Keratinocyte (primary cell): Measurements from ENCODE around the gene RAX2. TPM values are rescaled to one million over a fixed set of nuclear protein-coding genes. Genes with fewer than 3 reads are reported as not detected.
A peak's percentile ranks its signal among the peaks of the same experiment; 100 is the strongest.

Experiments used
- DNase-seq: peaks from one replicate; pipeline ENCODE4 v3.0.0-alpha.2; 2011; ENCODE audit warnings: low read depth, missing footprints, low spot score
- FAIRE-seq: peaks from 2 replicates; lab custom pipeline; 2011; peaks lifted over from hg19 to GRCh38; lab: Jason Lieb, UNC
- H2AFZ ChIP-seq: 2 replicates; pipeline ENCODE4 v1.6.0; 2012; ENCODE audit warnings: low read length, control low read depth, inconsistent platforms; ENCODE audit not compliant: control insufficient read depth
- H3K27ac ChIP-seq: 2 replicates; pipeline ENCODE4 v1.5.1; 2011; ENCODE audit warnings: low read length; ENCODE audit not compliant: control insufficient read depth, insufficient read depth
- H3K27me3 ChIP-seq: 3 replicates; pipeline ENCODE4 v1.6.0; 2011; ENCODE audit warnings: low read length; ENCODE audit not compliant: control insufficient read depth, insufficient read depth; ENCODE audit errors: extremely low read depth
- H3K36me3 ChIP-seq, 2 experiments: 2 replicates in 1 of 2; 3 replicates in 1 of 2; pipeline ENCODE4 v1.5.1; 2011; ENCODE audit warnings: low read length in 2 of 2, mild to moderate bottlenecking in 1 of 2; ENCODE audit not compliant: control insufficient read depth in 2 of 2, insufficient read depth in 2 of 2; ENCODE audit errors: extremely low read depth in 1 of 2
- H3K4me1 ChIP-seq: 3 replicates; pipeline ENCODE4 v1.5.1; 2011; ENCODE audit warnings: low read length; ENCODE audit not compliant: control insufficient read depth, insufficient read depth; ENCODE audit errors: extremely low read depth
- H3K4me2 ChIP-seq: 3 replicates; pipeline ENCODE4 v1.6.0; 2011; ENCODE audit warnings: low read depth, low read length; ENCODE audit not compliant: control insufficient read depth, insufficient read depth; ENCODE audit errors: extremely low read depth
- H3K4me3 ChIP-seq, 3 experiments: fragments of 200-600 bp in 1 of 3; sonication (generic) in 1 of 3; 2 replicates in 2 of 3; 3 replicates in 1 of 3; pipeline ENCODE4 v1.5.1; 2011 to 2016; ENCODE audit warnings: low read length in 3 of 3, mild to moderate bottlenecking in 3 of 3, control low read depth in 2 of 3, inconsistent platforms in 1 of 3, low read depth in 1 of 3, mixed read lengths in 1 of 3, mixed run types in 1 of 3, moderate library complexity in 1 of 3; ENCODE audit not compliant: control insufficient read depth in 2 of 3, insufficient read depth in 2 of 3; ENCODE audit errors: extremely low read depth in 1 of 3
- H3K79me2 ChIP-seq: 2 replicates; pipeline ENCODE4 v1.6.0; 2012; ENCODE audit warnings: low read length; ENCODE audit not compliant: control insufficient read depth, insufficient read depth
- H3K9ac ChIP-seq: 3 replicates; pipeline ENCODE4 v1.6.0; 2011; ENCODE audit warnings: low read length; ENCODE audit not compliant: control insufficient read depth, insufficient read depth; ENCODE audit errors: extremely low read depth
- H3K9me1 ChIP-seq: 3 replicates; pipeline ENCODE4 v1.6.0; 2011; ENCODE audit warnings: low read length; ENCODE audit not compliant: control insufficient read depth, insufficient read depth; ENCODE audit errors: extremely low read depth
- H3K9me3 ChIP-seq: 2 replicates; pipeline ENCODE4 v1.5.1; 2012; ENCODE audit warnings: low read depth, low read length; ENCODE audit not compliant: control insufficient read depth
- H4K20me1 ChIP-seq: 3 replicates; pipeline ENCODE4 v1.6.0; 2011; ENCODE audit warnings: low read length; ENCODE audit not compliant: control insufficient read depth, insufficient read depth; ENCODE audit errors: extremely low read depth
- CTCF ChIP-seq, 3 experiments: IDR thresholded peaks in 1 of 3; conservative IDR thresholded peaks in 1 of 3; optimal IDR thresholded peaks in 1 of 3; 2 replicates in 2 of 3; 3 replicates in 1 of 3; pipeline versions ENCODE3 to v1.5.1; 2011; ENCODE audit warnings: low read length in 3 of 3, mild to moderate bottlenecking in 3 of 3, moderate library complexity in 2 of 3, control low read depth in 1 of 3, inconsistent platforms in 1 of 3; ENCODE audit not compliant: insufficient read depth in 2 of 3; ENCODE audit errors: extremely low read depth in 1 of 3
- EZH2 ChIP-seq: IDR thresholded peaks from one replicate; pipeline ENCODE4 v1.6.1; 2012; ENCODE audit warnings: inconsistent platforms, mild to moderate bottlenecking, low read length, moderate library complexity
- dilution Hi-C: fragments of 300-500 bp; cut with MboI; formaldehyde crosslinking; loops from one replicate; pipeline ENCODE4 v1.7.0; 2020; ENCODE audit warnings: low sequenced_read_pairs; ENCODE audit not compliant: extremely low pct_ligation_motif_present
- polyA minus RNA-seq, 3 experiments: library from RNA; depleted of rRNA, polyadenylated mRNA; stranded (reverse); fragments of >200 nt; gene quantifications; 1 replicate in 1 of 3; 2 replicates in 1 of 3; 3 replicates in 1 of 3; pipeline ENCODE4 v1.2.3, GENCODE V29; 2011
- polyA plus RNA-seq, 5 experiments: library from polyadenylated mRNA; depleted of rRNA in 3 of 5; stranded (reverse) in 3 of 5; stranded (forward) in 1 of 5; unstranded in 1 of 5; fragments of >200 nt; gene quantifications; 1 replicate in 1 of 5; 2 replicates in 3 of 5; 3 replicates in 1 of 5; pipeline versions ENCODE4 v1.2.1 to v1.2.3, GENCODE V29; 2011 to 2012; ENCODE audit warnings: missing spikeins in 2 of 5, low read depth in 1 of 5, low replicate concordance in 1 of 5

The RAX2 gene
- polyA plus RNA-seq (not detected in 3 replicates), polyA minus RNA-seq (not detected in 3 replicates)
- not detected for polyA plus RNA-seq (2011; ENCODE audit: low read depth)
- not detected in 2 replicates for polyA plus RNA-seq (2011; cell fraction: cytosol; rRNA removed)
- polyA plus RNA-seq (2011; cell fraction: nucleus; rRNA removed): not detected in 2 replicates
- not detected in 2 replicates for polyA plus RNA-seq (2012; ENCODE audit: low replicate concordance)
- not detected for polyA minus RNA-seq (2011; cell fraction: cytosol; rRNA and poly(A)+ RNA removed)
- polyA minus RNA-seq (2011; cell fraction: nucleus; rRNA and poly(A)+ RNA removed): not detected in 2 replicates

- no peaks in the 10 kb centered on the region for H3K9me3 ChIP-seq
- no peaks in the 10 kb centered on the region for H3K9me1 ChIP-seq
- no peak for DNase-seq
- H3K4me1 ChIP-seq: no peaks in the 10 kb centered on the region
- H4K20me1 ChIP-seq: no peaks in the 10 kb centered on the region
- no peak within 1 kb of the TSS for H2AFZ ChIP-seq
- dilution Hi-C loops: no loop called here
- H3K9ac ChIP-seq: no peak within 1 kb of the TSS
- H3K4me3 ChIP-seq: no peak within 1 kb of the TSS
- no peak within 1 kb of the TSS for H3K4me2 ChIP-seq
- H3K27ac ChIP-seq: no peak within 1 kb of the TSS
- FAIRE-seq: no peak
- peaks cover 7% of the 10 kb centered on the region for H3K27me3 ChIP-seq
- peaks cover 0 to 3% of the 10 kb centered on the region in 2 experiments for H3K36me3 ChIP-seq
- TF ChIP-seq CTCF (optimal IDR thresholded peaks at IDR 0.05 in 1 of 3, IDR thresholded peaks at IDR 0.05 in 1 of 3, conservative IDR thresholded peaks at IDR 0.05 in 1 of 3; ENCODE audit: extremely low read depth in 1 of 3, insufficient read depth in 2 of 3, low read length in 3 of 3) (no peak), EZH2 (no peak)
- no peaks in the 10 kb centered on the region for H3K79me2 ChIP-seq
These were observed at the start of gene RAX2 for GRCh38 chr19:3771906-3772455. Gene RAX2, minus strand, starts transcription at chr19:3772228. Its CDS starts 486 bp downstream, at chr19:3771742.

GRCh38 chr19:3821156-3821555 is 49.1 kb upstream of the RAX2 start:
- Histone ChIP-seq H3K4me2 (no peak overlapping the region), H3K4me3 (no peak overlapping the region), H3K79me2 (no peaks in the 10 kb centered on the region), H3K27me3 (peaks cover 17% of the 10 kb centered on the region), H4K20me1 (no peaks in the 10 kb centered on the region), H2AFZ (no peak overlapping the region), H3K9me1 (no peaks in the 10 kb centered on the region), H3K4me1 (peaks cover 5% of the 10 kb centered on the region), H3K36me3 (no peaks in the 10 kb centered on the region), H3K27ac (no peak overlapping the region), H3K9ac (no peak overlapping the region), H3K9me3 (no peaks in the 10 kb centered on the region)
- DNase-seq: no peak
- FAIRE-seq: no peak
- TF ChIP-seq EZH2: no peak
- TF ChIP-seq CTCF (optimal IDR thresholded peaks at IDR 0.05 in 1 of 3, IDR thresholded peaks at IDR 0.05 in 1 of 3, conservative IDR thresholded peaks at IDR 0.05 in 1 of 3; ENCODE audit: extremely low read depth in 1 of 3, insufficient read depth in 2 of 3, low read length in 3 of 3): peak in 1 of 3 experiments; percentile 30
- dilution Hi-C loops: no loop called here
